Spleen (tissue), 7 donors: ENCODE data around the gene VAMP8.

Experiments used
- POLR2A ChIP-seq, 3 donors: fragments of 450-650 bp; IDR thresholded peaks; one replicate each; pipeline ENCODE4 v1.5.1; 2017; ENCODE audit warnings: antibody characterized with exemption in 3 of 3, mild to moderate bottlenecking in 1 of 3
- POLR2AphosphoS5 ChIP-seq, 3 donors: sonication (generic); formaldehyde crosslinking; IDR thresholded peaks; one replicate each; pipeline ENCODE4 v1.5.1; 2017; ENCODE audit warnings: antibody characterized with exemption in 3 of 3
- TF ChIP-seq, protein P1 (sequence below), 11 experiments: fragments of 200-600 bp in 7 of 11; fragments of 450-650 bp in 4 of 11; sonication (generic) in 4 of 11; IDR thresholded peaks in 8 of 11; conservative IDR thresholded peaks in 3 of 11; 1 replicate in 7 of 11; 2 replicates in 4 of 11; pipeline versions ENCODE4 v1.4.0 to v1.8.0; 2016 to 2021; ENCODE audit warnings: antibody characterized with exemption in 11 of 11, inconsistent platforms in 4 of 11, mild to moderate bottlenecking in 1 of 11
- donor health status: DM: no; HTN: no; CAD: no; lungs with moderate emphysema.
- donor health status: DM: no; HTN: no; CAD: no.
- donor health status: DM: no; HTN: no; CAD: no.

DNA sequence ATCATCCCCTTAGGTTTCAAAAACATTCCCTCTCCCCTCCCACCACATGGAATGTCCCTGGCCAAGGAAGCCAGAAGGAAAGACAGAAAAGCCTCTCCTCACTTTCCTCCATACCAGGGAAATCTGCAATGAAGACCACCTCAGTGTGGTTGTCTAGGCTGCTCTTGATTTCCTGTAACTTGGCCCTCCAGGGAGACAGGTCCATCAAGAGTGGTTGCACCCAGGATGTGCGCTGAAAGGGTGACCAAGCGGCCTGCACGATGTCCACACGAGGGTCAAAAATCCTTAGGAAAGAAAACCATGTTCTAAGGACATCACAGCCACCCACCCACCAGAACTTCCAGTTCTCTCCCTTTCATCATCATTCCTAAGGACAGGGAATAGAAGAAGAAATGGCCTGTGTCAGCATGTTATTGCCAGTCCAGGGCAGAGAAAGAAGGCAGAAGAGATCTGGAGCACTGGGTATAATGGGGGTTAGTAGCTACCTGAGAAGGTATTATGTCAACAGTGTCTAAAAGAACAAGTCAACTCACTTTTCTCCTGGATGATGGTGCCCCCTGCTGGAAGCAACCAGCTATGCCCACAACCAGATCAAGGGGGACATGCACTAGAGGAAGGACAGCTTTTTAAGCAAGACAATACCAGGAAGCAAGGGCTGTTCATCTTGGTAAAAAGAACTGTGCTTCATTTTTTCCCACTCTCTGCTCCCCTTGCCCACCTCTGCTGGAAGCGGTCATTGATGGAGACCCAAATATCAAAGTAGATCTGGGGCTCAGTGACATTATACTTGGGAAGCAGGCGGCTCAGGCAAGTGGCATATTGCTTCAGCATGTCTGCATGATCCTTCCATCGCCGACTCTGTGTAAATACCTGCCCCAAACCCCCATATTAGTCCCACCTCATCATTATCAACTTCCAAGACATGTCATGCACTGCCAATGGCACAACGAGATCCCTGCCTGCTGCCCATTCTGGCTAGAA lies 25.4 kb upstream of the VAMP8 start:
- TF ChIP-seq POLR2A (IDR thresholded peaks at IDR 0.05) = no peak
- TF ChIP-seq, protein P1, sequence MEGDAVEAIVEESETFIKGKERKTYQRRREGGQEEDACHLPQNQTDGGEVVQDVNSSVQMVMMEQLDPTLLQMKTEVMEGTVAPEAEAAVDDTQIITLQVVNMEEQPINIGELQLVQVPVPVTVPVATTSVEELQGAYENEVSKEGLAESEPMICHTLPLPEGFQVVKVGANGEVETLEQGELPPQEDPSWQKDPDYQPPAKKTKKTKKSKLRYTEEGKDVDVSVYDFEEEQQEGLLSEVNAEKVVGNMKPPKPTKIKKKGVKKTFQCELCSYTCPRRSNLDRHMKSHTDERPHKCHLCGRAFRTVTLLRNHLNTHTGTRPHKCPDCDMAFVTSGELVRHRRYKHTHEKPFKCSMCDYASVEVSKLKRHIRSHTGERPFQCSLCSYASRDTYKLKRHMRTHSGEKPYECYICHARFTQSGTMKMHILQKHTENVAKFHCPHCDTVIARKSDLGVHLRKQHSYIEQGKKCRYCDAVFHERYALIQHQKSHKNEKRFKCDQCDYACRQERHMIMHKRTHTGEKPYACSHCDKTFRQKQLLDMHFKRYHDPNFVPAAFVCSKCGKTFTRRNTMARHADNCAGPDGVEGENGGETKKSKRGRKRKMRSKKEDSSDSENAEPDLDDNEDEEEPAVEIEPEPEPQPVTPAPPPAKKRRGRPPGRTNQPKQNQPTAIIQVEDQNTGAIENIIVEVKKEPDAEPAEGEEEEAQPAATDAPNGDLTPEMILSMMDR (IDR thresholded peaks at IDR 0.05 in 8 of 11, conservative IDR thresholded peaks at IDR 0.05 in 3 of 11) = peak; percentile 94 to 98 (median 97)
- peak in 1 of 3 donors; percentile 67 for TF ChIP-seq POLR2AphosphoS5 (IDR thresholded peaks at IDR 0.05)
